ENCODE data around the gene ANKRD44.

ANKRD44 gene

GRCh38 chr2:197168705-197169104 is 141.9 kb downstream of the ANKRD44 start:
- peak; percentile 65 for DNase-seq

- DNase-seq = no peak
Observed at GRCh38 chr2:197167608-197168314, 142.8 kb downstream of the ANKRD44 start.

DNA sequence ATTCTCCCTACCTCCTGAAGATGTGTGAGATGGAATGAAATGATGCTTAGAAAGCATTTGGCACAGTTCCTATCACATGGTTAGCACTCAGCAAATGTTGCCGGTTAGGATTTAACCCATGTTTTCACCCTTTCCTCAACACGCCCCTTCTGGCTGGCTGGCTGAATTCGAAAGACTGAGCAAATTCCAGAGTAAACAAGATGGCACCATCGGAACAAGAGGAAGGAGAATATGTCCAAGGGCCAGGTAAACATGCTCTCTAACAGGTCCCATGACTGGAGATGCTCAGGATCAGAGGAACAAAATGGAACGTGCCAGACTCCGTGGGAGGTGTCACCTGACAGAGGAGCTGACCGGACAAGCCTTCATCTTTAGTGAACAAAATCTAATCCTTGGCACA is 145.6 kb downstream of the ANKRD44 start:
- no peak for DNase-seq

- no peak for DNase-seq
Observed at GRCh38 chr2:197164141-197164754, 146.3 kb downstream of the ANKRD44 start.

GRCh38 chr2:197163712-197164140 is 146.9 kb downstream of the ANKRD44 start:
- no peak for DNase-seq

DNA sequence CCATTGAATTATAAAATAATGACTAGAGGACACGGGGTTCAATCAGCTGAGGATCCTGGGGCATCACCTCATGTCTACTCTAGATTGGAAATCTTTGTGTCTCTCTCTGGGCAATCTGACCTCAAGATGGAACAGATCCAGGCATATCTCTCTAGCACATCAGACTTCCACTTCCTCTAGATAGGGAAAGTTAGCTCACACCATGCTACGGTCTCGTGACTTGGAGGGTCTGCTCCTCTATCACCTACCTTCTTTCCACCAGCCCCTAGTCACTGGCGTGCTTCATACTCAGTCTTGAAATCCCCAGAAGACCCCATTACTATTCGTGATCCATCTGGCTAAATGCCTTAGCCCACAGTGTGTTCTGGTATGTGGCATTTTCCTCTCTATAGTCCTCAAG is 148.8 kb downstream of the ANKRD44 start:
- DNase-seq = no peak

DNA sequence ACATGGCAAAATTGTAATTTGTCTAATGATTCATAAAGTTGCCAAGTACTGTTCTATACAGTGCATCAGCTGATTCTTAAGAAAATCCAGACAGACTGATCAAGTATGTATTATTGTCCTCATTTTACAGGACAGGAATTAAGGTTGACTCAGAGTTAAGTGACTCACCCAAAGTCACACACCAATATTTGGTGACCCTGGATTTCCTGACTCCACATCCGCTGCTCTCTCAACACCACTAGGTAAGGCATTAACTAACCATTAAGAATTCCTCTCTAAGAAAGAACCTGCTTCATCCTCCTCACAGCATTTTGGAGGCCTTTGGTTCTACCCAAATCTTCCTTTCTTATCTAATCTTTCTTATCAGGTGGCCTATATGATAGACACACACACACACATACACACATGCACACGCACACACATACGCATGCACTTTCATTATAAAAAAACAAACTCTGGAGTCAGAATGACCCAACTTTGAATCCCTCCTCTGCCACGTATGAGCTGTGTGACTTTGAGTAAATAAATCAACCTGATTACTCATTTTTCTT is 150.8 kb downstream of the ANKRD44 start:
- no peak for DNase-seq

DNA sequence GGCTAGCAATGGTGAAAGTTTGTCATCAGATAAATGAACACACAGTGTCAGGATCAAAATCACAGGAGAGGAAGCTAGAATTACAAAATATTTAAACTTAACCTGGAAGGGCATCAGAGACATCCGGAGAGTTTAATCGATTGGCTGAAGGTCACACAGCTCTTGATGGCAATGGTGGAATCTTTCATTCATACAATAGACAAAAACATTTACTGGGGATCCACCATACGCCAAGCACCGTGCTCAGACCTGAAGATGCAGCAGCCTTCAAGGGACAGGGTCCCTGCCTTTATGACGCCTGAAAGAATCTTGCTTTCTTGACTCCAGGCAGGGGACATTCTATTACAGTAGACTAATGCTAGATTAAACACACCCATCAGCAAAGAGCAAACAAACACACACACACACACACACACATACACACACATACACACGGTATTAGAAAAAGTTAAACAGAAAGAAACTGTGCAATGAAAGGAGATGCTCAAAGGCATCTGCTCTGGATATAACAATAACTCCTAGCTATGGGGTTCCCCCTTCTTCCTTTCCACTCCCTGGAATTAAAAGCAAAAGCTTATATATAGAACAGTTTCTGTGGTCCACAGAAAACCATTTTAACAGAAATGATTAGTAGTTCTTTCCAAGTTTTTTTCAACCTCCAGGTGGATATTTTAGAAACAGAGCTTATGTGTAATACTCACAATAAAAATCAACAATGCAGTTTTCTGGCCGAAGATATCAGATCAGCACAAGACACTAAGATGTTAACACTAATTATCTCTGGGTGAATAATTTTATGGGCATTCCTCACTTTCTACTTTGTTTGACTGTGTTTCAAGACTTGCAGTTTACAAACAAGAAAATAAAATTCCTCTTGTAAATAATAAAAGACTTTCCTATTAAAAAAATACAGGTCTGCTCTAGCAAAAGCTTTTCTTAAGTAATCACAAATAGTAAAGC is 151.7 kb downstream of the ANKRD44 start:
- no peak for DNase-seq

DNA sequence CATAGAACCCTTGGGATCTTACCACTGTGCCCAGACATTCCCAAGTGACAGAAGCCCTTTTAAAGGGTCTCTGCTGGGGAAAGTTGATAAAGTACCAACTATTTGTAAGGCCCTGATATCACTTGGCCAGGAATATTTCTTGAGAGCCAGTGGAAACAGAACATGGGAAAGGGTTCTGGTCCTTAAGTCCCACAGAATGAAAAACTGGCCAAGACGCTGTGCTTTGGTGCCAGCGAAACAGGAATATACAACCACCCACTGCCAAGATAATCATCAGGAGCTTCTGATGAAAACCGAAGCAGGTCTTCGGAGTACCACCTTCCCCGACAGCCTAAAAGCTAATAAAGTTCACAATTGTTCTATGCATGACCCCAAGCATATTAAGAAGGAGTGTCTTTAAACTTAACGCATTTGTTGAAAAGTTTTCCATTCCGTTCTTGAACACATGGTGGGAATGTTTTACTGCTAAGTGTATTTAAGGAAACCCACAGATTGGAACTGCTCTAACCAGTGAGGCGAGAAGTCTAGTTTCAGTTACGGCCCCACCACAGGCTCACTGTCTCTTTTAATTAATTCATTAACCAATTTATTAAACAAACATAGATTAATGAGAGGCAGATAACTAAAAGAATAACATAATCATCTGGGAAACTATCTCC is 152.6 kb downstream of the ANKRD44 start:
- no peak for DNase-seq

DNA sequence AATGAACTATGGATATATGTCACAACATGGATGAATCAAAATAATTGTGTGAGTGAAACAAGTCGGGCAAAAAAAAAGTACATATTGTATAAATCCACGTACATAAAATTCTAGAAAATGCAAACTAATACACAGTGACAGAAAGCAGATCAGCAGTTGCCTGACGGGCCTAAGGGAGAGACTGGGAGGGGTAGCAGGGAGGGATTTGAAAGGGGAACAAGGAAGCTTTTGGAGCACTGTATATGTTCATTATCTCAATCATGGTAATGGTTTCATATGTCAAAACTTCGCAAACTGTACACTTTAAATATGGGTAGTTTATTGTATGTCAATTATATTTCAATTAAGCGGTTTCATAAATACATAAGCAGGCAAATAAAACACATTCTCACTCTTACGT is 153.8 kb downstream of the ANKRD44 start:
- DNase-seq = no peak

- DNase-seq = no peak
Observed at GRCh38 chr2:197152451-197153228, 157.9 kb downstream of the ANKRD44 start.

GRCh38 chr2:197149546-197149945 is 161.0 kb downstream of the ANKRD44 start:
- DNase-seq = no peak

DNA sequence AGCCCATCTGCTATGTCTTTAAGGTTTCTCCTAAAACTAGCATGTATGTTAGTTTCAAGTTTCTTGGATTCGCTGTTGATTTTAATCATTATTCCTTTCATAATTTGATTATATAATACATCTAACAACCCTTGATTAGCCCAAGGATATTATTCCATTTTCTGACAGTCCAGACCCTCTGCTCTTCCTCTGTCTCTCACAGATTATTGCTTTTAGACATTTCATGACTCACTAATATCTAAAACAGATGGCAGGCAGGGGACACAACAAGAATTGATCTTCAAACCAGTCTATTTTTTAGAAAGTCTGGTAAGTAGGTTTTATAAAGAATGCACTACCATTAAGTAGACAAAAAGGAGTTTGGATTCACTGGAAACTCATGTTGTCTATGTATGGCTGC is 162.2 kb downstream of the ANKRD44 start:
- DNase-seq = no peak

DNA sequence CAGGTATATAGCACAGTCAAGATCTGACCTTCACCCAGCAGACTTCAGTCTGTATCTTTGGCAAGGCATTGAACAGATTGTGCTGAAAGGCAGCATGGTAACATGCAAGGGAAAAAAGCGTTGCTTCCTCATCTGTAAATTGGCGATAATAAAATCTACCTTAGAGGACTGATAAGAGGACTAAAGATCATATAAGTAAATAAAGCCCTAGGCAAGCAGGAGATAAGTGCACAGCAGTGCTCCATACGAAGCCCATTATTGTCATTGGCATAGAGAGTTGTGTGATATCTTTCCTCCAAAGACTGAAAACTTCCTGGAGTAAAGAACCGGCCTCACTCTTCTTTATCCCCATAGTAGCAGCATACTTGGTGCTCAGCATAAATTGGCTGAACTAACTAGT is 162.6 kb downstream of the ANKRD44 start:
- no peak for DNase-seq

DNA sequence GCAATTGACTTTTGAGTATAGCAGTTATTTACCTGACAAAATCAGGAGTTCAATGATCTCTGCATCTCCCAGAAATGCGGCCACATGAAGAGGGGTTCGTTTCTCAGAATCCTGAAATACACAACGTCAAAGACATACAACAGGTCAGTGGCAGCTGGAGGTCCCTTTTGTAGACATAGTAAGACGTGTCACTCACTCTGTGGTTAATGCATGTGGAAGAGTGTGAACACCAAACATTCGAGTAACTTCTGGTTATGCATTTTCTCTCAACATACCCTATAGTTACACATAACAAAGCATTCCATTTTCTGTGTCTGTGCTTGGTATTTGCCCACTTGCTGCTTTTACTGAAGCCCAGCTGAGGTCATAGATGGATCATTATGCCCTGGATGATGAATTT is 163.6 kb downstream of the ANKRD44 start:
- DNase-seq = no peak

- no peak for DNase-seq
Observed at GRCh38 chr2:197145471-197146056, 165.0 kb downstream of the ANKRD44 start.

DNA sequence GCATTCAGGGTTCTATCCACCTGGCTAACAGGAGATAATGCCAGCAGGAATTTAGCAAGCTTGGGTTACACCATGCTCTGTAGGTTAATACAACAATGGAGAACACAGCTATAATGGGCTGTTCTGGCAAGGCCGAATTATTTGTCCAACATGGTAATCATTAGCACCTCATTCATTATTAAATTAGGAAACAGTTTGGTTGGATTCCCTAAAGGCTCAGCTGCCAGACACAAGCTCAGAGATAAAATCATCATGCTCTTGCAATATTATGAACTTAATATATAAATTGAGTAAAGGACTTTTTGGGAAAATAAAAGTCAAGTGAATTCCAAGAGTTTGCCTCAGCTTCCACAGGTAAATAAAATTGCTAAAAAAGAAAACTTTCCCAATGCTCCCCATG is 166.4 kb downstream of the ANKRD44 start:
- no peak for DNase-seq

DNA sequence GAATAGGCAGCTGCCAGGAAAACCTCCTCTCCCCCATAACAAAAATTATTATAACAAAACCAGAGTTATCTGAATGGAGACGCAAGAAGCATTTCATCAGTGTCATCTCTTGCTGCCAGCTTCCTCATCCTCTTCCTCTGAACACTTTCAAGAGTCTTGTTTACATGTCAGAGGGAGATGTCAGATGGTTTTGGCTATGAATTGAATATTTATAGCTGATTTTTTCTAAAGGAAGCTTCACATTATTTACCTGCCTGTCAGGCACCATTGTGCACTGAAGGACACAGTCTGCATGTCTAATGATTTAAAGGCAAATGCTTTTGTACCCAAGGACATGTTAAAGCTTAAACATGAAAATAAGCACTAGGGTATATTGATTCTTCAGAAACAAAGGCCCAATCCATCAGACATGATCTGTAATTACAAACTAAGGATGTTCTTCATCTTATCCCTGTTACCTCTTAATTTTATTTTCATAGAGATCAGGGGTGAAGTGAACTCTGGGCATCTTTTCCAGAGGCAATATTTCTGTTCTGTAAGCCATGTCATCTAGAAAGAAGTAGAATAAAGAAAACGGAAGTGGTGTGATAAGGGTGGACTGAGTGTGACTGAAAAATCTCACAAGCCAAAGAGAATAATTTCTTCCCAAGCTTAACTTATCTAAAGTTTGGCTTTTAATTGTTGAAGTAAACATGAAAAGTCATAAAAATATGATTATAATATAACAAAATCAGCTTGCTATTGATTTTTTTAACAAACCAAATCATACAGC is 168.7 kb downstream of the ANKRD44 start:
- no peak for DNase-seq

DNA sequence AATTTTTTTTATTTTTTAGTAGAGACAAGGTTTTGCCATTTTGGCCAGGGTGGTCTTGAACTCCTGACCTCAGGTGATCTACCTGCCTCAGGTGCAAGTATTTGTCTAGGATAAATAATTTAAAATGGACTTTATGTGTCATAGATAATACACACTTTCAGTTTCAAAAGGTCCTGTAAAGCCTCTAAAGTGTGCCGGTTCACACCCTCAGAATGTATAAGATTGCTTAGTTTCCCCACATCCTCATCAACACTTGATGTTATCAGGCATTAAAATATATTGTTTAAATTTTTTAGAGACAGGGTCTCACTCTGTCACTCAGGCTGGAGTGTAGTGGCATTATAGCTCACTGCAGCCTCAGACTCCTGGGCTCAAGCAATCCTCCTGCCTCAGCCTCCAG is 170.5 kb downstream of the ANKRD44 start:
- DNase-seq = no peak

DNA sequence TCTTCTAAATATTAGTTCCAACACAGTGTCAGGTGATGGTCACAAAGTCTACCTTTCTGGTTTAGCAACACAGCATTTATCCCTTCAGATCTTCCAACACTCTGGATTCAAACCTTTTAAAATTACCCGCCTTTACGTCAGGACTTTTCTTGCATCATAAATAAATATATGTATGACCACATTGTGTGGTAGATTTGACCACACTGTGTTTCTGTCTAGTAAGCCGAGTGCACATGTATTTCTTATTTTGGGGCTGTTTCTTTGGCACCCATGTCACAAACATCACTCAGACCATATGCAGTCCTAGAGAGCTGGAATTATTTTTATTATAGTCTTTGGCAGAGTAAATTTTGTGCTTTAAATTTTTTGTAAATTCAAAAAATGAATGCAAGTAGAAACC is 172.1 kb downstream of the ANKRD44 start:
- no peak for DNase-seq
